Thoracic aorta (tissue), 2 donors: Measurements from ENCODE around the gene DCST1. TPM values are rescaled to one million over a fixed set of nuclear protein-coding genes. Genes with fewer than 3 reads are reported as not detected.

Source experiments
- ATAC-seq: fragments of 150-250 bp; one replicate; pipeline ENCODE4 v1.8.0; 2017; ENCODE audit warnings: low read depth; ENCODE audit not compliant: insufficient number of reproducible peaks, low FRiP score
- DNase-seq: peaks from one replicate; pipeline ENCODE4 v3.0.0-alpha.2; 2020; ENCODE audit warnings: low spot score
- H3K27ac ChIP-seq, 2 donors: fragments of 200-600 bp; sonication (generic); 1 replicate in 1 of 2; 2 replicates in 1 of 2; pipeline ENCODE4 v1.5.1; 2016; ENCODE audit warnings: mild to moderate bottlenecking in 2 of 2, moderate library complexity in 2 of 2
- H3K27me3 ChIP-seq: fragments of 200-600 bp; sonication (generic); replicated peaks from 2 replicates; pipeline ENCODE4 v1.6.0; 2016; ENCODE audit warnings: mild to moderate bottlenecking; ENCODE audit not compliant: insufficient read depth
- H3K36me3 ChIP-seq: fragments of 200-600 bp; sonication (generic); one replicate; pipeline ENCODE4 v1.5.1; 2016
- H3K4me1 ChIP-seq, 2 donors: fragments of 200-600 bp; sonication (generic); 1 replicate in 1 of 2; 2 replicates in 1 of 2; pipeline versions ENCODE4 v1.5.1 to v1.6.0; 2016; ENCODE audit warnings: low read depth in 2 of 2, mild to moderate bottlenecking in 1 of 2; ENCODE audit not compliant: control insufficient read depth in 1 of 2
- H3K4me3 ChIP-seq: fragments of 200-600 bp; sonication (generic); 2 replicates; pipeline ENCODE4 v1.5.1; 2016; ENCODE audit warnings: mild to moderate bottlenecking
- H3K9me3 ChIP-seq: fragments of 200-600 bp; sonication (generic); 2 replicates; pipeline ENCODE4 v1.5.1; 2016
- total RNA-seq, 2 donors: library from RNA; depleted of rRNA; stranded (reverse); fragments of >200 nt; gene quantifications; one replicate each; pipeline versions ENCODE4 v1.1.0 to v1.2.3, GENCODE V29; 2016
- TF ChIP-seq, protein P1 (sequence below): fragments of 200-600 bp; sonication (generic); IDR thresholded peaks from one replicate; pipeline ENCODE4 v1.5.1; 2019; ENCODE audit warnings: antibody characterized with exemption

The DCST1 gene
- total RNA-seq, 2 donors from 2014 or later, result not detected

DNA sequence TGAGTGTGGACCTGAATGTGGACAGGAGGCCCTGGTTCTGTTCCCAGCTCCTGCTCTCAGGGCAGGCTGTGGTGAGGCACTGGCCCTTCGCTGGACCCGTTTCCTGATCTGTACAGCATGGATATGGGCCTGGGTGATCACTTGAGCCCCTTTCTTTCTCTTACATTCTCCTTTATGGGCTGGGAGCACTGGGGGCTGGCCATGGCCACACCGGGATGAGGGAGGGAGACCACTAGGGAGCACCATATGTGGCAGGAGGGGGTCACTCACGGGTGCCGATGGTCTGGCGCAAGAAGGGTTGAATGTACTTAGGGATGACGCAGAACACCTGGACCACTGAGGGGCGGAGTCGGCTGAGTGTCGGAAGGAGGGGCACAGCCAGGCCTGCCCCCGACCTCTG is 2.7 kb upstream of the DCST1 start:
- ATAC-seq, result no peak

DNA sequence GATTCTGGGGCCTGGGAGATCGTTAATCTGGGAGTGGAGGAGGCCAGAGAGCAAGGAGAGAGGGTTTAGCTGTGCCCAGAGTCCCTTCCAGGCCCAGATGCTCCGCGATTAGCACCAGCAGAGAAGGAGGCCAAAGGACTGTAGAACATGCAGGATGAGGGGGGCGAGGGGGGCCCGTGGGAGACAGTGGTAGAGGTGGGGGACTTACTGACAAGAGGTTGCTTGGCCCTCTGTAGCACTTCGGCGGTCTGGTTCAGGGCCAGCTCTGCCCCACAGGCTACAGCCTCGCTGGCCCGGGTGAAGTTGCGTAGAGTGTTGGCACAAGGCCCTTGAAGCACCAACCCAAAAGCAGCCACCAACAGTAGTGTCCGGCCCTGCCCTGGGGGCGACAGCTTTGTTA is 738 bp upstream of the DCST1 start:
- TF ChIP-seq, protein P1, sequence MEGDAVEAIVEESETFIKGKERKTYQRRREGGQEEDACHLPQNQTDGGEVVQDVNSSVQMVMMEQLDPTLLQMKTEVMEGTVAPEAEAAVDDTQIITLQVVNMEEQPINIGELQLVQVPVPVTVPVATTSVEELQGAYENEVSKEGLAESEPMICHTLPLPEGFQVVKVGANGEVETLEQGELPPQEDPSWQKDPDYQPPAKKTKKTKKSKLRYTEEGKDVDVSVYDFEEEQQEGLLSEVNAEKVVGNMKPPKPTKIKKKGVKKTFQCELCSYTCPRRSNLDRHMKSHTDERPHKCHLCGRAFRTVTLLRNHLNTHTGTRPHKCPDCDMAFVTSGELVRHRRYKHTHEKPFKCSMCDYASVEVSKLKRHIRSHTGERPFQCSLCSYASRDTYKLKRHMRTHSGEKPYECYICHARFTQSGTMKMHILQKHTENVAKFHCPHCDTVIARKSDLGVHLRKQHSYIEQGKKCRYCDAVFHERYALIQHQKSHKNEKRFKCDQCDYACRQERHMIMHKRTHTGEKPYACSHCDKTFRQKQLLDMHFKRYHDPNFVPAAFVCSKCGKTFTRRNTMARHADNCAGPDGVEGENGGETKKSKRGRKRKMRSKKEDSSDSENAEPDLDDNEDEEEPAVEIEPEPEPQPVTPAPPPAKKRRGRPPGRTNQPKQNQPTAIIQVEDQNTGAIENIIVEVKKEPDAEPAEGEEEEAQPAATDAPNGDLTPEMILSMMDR, result no peak
- no peaks in the 10 kb centered on the region for H3K4me1 ChIP-seq
- no peak for DNase-seq
- no peaks in the 10 kb centered on the region for H3K9me3 ChIP-seq
- H3K27me3 ChIP-seq, result no peaks in the 10 kb centered on the region
- H3K36me3 ChIP-seq, result no peaks in the 10 kb centered on the region
- H3K4me3 ChIP-seq, result no peak overlapping the region
- ATAC-seq, result no peak
- no peak overlapping the region for H3K27ac ChIP-seq

More for the DNA sequence above, 2.7 kb upstream of the DCST1 start:
- no peak for DNase-seq
- Histone ChIP-seq H3K4me1 (no peaks in the 10 kb centered on the region), H3K36me3 (no peaks in the 10 kb centered on the region), H3K27ac (no peak overlapping the region), H3K9me3 (no peaks in the 10 kb centered on the region), H3K27me3 (no peaks in the 10 kb centered on the region), H3K4me3 (no peak overlapping the region)
- TF ChIP-seq, protein P1, result no peak

DNA sequence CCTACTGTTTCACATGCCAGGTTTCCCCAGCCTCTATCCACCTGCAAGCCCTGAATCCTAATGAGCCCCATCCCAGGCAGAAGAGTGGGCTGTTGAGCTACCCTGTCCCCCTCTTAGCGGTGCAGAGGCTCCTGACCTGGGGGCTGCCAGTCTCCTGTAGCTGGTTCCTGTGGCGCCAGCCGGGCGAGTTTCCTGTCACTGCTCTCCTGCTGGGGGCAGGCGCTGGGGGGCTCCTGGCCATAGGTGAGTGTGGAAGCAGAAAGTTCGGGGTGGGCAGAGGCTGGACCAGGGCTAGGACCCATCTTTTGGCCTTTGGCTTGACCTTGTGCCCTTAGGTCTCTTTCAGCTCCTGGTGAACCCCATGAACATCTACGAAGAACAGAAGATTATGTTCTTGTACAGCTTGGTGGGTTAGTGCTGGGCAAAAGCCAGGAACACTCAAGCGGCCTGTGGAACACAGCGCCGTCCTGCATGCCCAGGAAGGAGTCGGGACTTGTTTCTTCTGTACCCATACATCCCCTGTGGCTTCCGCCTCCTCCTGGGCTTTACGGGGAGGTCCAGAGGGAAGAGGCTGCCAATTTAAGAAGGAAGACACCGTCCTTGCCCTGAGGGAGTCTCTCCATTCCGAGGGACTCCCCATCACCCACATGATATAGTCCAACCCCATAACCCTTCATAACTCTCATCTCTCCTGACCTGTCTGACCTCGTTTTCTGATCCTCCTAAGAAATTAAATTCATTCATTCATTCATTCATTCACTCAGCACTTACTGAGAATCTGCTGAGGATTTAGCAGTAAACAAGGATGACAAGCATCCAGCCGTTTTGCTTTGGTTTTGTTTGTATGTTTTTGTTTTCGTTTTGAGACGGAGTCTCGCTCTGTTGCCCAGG is 939 bp downstream of the DCST1 start:
- H3K27me3 ChIP-seq, result no peaks in the 10 kb centered on the region
- H3K4me3 ChIP-seq, result no peak overlapping the region
- H3K27ac ChIP-seq, result no peak overlapping the region
- ATAC-seq, result no peak
- no peaks in the 10 kb centered on the region for H3K4me1 ChIP-seq
- TF ChIP-seq, protein P1, result no peak
- H3K9me3 ChIP-seq, result no peaks in the 10 kb centered on the region
- no peaks in the 10 kb centered on the region for H3K36me3 ChIP-seq
- no peak for DNase-seq

DNA sequence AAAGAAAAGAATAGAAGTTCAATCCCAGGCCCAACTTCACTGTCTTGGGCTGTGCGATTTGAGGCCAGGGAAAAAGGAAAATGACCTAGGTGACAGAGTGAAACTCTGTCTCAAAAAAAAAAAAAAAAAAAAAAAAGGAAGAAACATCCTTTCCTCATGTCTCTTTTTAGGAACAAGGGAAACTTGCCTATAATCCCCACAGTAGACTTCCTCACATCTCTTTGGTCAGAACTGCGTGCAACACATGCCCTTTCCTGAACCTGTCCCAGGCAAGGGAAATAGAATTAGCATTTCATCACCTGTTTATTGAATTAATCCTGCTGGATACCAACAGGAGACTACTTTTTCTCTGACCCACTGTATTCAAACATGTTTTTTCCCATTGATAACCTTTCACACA is 2.3 kb downstream of the DCST1 start:
- TF ChIP-seq, protein P1, result no peak
- Histone ChIP-seq H3K27ac (no peak overlapping the region), H3K36me3 (no peaks in the 10 kb centered on the region), H3K27me3 (no peaks in the 10 kb centered on the region), H3K4me3 (no peak overlapping the region), H3K9me3 (no peaks in the 10 kb centered on the region), H3K4me1 (no peaks in the 10 kb centered on the region)
- DNase-seq (no peak), ATAC-seq (no peak)

DNA sequence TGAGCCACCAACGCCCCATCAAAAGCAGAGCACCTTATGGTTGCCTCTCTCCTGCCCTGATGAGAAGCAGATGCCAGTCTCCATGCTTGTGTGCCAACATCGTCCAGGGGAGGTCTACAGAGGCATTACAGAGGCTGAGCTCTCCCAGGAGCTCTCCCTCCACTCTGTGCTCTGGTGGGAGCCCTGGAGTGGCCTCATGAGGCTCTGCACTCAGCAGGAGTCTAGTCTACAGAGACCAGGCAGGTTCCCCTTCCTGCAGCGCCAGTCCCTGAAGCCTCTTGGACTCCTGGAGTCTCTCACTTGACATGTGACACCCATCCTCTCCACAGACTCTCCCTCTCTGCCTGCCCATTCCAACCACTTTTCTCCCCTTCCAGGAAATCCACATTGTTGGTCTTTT is 3.4 kb downstream of the DCST1 start:
- H3K4me3 ChIP-seq, result no peak overlapping the region
- H3K4me1 ChIP-seq, result no peaks in the 10 kb centered on the region
- TF ChIP-seq, protein P1, result no peak
- ATAC-seq (no peak), DNase-seq (no peak)
- no peaks in the 10 kb centered on the region for H3K36me3 ChIP-seq
- H3K27ac ChIP-seq, result no peak overlapping the region
- H3K9me3 ChIP-seq, result no peaks in the 10 kb centered on the region
- H3K27me3 ChIP-seq, result no peaks in the 10 kb centered on the region
